GM21526 (cell line): ENCODE measurements around the gene COMMD4.
"Not testable (repeated sequence)": the region's sequence is repeated elsewhere in the genome, so short reads cannot be mapped to it uniquely, and the experiment has no call there.

Experiments used
- ATAC-seq: cut with Tn5 transposase; IDR thresholded peaks from one replicate; pipeline ENCODE4 v1.9.1; 2021; ENCODE audit warnings: moderate library complexity; ENCODE audit not compliant: unreplicated experiment, low FRiP score

The COMMD4 gene

DNA sequence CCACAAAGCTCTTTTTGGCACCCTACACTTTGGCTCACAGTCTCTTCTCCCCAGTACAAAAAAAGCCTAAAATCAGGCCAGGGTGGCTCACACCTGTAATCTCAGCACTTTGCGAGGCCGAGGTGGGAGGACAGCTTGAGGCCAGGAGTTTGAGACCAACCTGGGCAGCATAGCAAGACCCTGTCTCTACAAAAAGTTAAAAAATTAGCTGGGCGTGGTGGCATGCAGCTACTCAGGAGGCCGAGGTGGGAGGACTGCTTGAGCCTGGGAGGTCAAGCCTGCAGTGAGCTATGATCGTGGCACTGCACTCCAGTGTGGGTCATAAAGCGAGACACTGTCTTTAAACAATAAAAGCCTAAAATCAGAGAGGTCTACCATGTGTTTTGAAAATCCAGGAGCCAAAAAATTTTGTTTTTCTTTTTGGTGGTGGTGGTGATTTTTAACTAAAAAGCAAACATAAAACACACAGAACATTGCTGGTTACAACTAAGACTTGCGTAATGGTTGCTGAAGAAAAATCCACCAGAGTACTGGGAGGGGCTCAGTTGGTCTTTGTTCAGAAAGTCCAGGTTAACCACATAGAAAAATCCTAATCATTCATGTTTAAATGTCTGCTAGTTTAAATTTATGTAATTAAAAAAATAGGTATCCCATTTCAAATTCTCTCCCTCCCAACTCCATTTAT lies 34.2 kb downstream of the COMMD4 start:
- no peak for ATAC-seq

DNA sequence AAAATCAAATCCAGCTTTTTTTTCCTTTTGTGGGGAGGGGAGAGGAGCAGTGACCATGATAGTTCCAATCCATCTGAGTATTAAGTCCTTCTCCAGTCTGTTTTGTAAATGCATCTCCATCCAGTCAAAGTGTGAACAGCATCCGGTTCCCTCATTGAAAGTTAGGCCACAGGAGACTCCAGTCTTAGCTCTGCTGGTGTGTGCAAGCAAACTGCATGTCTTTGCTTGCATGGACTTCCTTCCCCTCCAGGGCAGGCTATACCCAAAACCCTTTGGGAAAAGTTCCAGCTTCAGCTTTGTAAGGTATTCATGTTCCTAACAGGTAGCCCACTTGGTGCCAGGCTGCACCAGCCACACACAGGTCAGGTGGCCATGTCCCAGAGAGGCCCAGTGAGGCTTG lies 35.6 kb downstream of the COMMD4 start:
- no peak for ATAC-seq

DNA sequence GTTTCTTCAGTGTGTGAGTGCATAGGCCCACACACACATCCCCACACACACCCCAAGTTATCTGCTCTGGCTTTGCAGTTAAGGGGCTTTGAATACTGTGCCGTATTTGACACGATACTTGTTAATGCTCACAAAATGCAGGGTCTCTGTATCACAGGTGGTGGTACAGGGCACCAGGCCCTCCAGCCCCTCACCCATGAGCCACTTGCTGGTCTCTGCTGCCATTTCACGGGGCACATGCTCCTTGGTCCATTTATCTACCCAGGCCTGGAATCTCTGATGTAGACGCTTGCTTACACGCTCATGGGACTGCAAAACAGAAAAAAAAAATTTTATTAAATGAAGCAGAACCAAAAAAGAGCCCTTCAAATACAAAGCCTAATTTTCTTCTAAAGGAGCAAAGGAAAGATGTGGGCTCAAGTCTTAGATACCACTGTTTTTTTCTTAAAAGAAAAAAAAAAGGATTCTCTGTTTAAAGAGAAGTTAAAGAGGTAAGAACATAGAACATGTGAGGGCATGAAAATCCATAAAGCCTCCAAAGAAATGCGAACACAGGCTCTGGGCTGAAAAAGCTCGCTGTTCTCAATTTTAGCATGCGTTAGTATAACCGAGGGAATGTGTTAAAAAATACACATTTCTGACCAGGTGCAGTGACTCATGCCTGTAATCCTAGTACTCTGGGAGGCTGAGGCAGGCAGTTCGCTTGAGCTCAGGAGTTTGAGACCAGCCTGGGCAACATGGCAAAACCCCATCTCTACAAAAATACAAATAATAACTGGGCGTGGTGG lies 36.2 kb downstream of the COMMD4 start:
- no peak for ATAC-seq

DNA sequence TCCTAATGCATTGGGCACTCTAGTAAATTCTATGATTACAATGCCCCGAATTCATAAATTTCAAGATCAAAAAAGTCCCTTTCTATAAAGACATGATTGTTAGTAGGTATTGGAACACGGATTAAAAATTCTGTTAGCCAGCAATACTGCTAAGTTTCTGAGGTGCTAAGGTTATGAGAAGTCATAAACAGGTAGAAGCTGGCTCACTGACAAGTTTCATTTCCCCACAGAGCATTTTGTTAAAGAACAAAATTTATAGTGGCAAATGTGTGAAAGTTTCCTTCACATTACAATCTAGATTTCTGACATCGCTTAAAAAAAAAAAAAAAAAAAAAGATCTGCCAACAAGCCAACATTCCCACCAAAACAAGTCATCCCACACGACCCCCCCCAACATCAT lies 44.9 kb downstream of the COMMD4 start:
- ATAC-seq: no peak

DNA sequence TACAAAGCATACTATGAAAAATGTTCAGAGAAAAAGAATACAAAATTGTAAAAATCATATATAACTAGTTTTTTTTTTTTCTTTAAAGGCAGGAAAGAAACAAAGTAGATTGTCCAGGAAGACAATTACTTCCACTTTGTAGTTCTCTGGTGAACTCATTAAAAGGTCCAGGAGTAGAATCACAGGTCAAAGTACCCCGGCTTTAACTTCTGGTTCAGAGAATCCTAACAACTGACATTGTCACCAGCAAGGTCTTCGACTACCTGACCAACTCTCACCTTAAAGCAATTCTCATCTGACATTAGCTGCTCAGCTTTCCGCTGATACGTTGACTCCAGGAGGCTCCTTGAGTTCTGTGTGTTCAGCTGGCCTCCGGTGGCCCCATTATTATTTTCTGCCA lies 48.1 kb downstream of the COMMD4 start:
- ATAC-seq: not testable (repeated sequence)
